Measurements from ENCODE around the gene KRT31.
"Not testable (repeated sequence)": the region's sequence is repeated elsewhere in the genome, so short reads cannot be mapped to it uniquely, and the experiment has no call there.

DNA sequence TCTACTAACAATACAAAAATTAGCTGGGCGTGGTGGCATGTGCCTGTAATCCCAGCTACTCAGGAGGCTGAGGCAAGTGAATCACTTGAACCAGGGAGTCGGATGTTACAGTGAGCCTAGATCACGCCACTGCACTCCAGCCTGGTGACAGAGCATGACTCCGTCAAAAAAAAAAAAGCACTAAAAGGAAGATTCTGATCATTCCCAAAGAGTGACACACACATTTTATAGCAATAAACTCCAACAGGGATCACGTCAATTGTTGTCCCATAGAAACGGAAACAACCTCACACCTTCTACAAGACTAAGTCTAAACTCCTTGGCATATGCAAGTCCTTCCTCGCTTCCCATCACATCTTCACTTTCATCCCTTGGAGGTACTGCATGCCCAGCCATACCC, 17.3 kb downstream of the KRT31 start:
- TF ChIP-seq, protein P1, sequence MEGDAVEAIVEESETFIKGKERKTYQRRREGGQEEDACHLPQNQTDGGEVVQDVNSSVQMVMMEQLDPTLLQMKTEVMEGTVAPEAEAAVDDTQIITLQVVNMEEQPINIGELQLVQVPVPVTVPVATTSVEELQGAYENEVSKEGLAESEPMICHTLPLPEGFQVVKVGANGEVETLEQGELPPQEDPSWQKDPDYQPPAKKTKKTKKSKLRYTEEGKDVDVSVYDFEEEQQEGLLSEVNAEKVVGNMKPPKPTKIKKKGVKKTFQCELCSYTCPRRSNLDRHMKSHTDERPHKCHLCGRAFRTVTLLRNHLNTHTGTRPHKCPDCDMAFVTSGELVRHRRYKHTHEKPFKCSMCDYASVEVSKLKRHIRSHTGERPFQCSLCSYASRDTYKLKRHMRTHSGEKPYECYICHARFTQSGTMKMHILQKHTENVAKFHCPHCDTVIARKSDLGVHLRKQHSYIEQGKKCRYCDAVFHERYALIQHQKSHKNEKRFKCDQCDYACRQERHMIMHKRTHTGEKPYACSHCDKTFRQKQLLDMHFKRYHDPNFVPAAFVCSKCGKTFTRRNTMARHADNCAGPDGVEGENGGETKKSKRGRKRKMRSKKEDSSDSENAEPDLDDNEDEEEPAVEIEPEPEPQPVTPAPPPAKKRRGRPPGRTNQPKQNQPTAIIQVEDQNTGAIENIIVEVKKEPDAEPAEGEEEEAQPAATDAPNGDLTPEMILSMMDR (IDR thresholded peaks at IDR 0.05) = not testable (repeated sequence)
- not testable (repeated sequence) for TF ChIP-seq ZFX (IDR thresholded peaks at IDR 0.05; ENCODE audit: borderline replicate concordance)
